OCI-LY1 (cell line): ENCODE data around the gene CYP2W1.

ENCODE experiments used
- EZH2 ChIP-seq: fragments of 200-600 bp; sonication (generic), shearing (Covaris generic); IDR thresholded peaks from 2 replicates; pipeline ENCODE4 v1.8.0; 2017; ENCODE audit warnings: borderline replicate concordance, mixed run types, mild to moderate bottlenecking, antibody characterized with exemption, low read length, moderate library complexity, mixed read lengths
- TF ChIP-seq, protein P1 (sequence below): fragments of 200-600 bp; sonication (generic), shearing (Covaris generic); IDR thresholded peaks from 2 replicates; pipeline ENCODE4 v1.5.1; 2017; ENCODE audit warnings: mild to moderate bottlenecking, antibody characterized with exemption, low read length, moderate library complexity, mixed read lengths

DNA sequence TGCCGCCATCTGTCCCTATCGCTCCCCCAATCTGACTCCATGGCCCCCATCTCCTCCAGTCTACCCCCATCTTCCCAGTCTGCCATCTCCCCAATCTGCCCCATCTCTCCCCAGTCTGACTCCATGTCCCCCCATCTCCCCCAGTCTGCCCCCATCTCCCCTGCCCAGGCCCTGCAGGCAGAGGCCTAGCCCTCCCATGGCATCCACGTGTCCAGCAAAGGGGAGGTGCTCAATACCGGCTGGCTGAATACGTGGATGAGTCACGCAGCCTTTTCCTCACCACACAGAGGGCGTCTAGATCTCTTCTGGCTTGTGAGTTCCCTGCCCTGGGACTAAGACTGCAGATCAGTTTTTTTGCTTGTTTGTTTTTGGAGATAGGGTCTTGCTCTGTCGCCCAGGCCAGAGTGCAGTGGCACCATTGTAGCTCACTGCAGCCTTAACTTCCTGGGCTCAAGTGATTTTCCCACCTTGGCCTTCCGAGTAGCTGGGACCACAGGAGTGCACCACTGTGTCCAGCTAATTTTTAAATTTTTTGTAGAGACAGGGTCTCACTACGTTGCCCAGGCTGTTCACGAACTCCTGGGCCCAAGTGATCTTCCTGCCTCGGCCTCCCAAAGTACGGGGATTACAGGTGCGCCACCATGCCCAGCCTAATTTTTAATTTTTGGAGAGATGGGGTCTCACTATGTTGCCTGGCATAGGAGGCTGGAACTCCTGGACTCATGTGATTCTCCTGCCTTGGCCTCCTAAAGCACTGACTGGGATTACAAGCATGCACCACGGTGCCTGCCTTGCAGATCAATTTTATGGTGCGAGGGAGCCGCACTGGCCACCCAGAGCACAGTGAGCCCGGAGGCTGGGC lies 46.0 kb downstream of the CYP2W1 start:
- TF ChIP-seq, protein P1, sequence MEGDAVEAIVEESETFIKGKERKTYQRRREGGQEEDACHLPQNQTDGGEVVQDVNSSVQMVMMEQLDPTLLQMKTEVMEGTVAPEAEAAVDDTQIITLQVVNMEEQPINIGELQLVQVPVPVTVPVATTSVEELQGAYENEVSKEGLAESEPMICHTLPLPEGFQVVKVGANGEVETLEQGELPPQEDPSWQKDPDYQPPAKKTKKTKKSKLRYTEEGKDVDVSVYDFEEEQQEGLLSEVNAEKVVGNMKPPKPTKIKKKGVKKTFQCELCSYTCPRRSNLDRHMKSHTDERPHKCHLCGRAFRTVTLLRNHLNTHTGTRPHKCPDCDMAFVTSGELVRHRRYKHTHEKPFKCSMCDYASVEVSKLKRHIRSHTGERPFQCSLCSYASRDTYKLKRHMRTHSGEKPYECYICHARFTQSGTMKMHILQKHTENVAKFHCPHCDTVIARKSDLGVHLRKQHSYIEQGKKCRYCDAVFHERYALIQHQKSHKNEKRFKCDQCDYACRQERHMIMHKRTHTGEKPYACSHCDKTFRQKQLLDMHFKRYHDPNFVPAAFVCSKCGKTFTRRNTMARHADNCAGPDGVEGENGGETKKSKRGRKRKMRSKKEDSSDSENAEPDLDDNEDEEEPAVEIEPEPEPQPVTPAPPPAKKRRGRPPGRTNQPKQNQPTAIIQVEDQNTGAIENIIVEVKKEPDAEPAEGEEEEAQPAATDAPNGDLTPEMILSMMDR: no peak
- TF ChIP-seq EZH2: no peak
